NCI-H1417 treated with DMSO at 0.1 percent for 48 hours (cell line): ENCODE data around the gene SLC6A19.

Experiments used
- DNase-seq: peaks from one replicate; lab custom pipeline; 2025; lab: John Stamatoyannopoulos, UW

SLC6A19 gene

GRCh38 chr5:1180841-1181271 lies 20.5 kb upstream of the SLC6A19 start:
- DNase-seq, result no peak

GRCh38 chr5:1181451-1182359 lies 19.7 kb upstream of the SLC6A19 start:
- no peak for DNase-seq

DNA sequence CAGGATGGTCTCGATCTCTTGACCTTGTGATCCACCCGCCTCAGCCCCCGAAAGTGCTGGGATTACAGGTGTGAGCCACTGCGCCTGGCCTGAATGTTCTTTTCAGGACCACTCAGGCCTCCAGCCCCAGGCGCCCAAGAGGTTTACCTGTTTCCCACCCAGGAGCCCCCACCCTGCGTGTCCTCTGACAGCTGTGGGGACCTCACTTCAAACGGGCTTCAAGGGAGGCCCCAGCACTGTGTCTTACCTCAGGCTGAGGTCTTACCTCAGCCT lies 19.1 kb upstream of the SLC6A19 start:
- DNase-seq, result no peak

- DNase-seq, result no peak
Measured at GRCh38 chr5:1182633-1183423, 18.6 kb upstream of the SLC6A19 start.

DNA sequence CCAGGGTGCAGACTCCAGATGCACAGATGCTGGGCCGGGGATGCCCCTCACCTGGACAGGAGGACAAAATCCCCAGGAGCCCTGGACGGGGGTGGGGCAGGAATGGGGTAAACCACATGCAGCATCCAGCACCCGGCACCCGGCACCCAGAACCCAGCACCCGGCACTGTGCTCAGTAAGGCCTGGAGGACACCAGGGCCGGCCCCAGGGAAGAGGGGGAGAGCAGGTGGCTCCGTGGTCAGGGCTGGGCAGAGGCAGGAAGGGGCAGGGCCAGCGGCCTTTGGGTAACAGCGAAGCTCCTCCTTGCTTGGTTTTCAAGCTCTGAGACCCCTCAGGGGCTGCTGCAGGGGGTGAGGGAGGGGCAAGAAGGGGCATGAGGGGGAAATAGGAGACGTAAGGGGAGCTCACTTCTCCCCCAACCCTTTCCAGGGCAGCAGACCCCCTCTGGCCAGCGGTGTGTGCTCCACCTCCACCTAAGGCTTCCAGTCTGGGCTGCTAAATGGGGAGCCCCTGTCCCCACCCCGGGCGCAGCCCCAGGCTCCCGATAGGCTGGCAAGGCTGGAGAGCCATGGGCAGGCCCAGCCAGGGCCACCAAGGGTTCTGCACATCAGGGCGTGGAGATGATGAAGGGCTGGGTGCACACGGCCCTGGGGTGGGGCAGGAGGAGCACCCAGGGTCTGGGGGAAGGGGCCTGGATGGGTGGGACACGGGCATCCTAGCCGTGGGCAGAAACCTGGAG lies 17.8 kb upstream of the SLC6A19 start:
- no peak for DNase-seq

GRCh38 chr5:1184163-1184470 lies 17.3 kb upstream of the SLC6A19 start:
- DNase-seq, result no peak

- DNase-seq, result no peak
Measured at GRCh38 chr5:1184481-1184880, 16.9 kb upstream of the SLC6A19 start.

DNA sequence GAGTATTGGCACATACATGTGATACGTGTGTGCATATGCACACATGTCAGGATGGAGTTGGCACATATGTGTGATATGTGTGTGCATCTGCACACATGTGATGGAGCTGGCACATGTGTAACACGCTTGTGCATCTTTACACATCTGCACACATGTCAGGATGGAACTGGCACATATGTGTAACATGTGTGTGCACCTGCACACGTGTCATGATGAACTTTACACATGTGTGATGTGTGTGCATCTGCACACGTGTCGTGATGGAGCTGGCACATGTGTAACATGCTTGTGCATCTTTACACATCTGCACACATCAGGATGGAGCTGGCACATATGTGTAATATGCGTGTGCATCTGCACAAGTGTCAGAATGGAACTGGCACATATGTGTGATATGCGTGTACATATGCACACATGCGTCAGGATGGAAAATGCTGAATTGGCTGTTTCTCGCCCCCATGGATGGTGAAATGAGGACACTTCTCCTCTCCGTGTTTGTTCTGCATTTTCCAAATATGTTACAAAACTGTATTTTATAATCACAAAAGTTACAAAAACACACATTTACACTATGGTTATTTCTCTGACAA lies 16.3 kb upstream of the SLC6A19 start:
- DNase-seq, result no peak

GRCh38 chr5:1185629-1186350 lies 15.6 kb upstream of the SLC6A19 start:
- no peak for DNase-seq

- no peak for DNase-seq
Measured at GRCh38 chr5:1186351-1187233, 14.8 kb upstream of the SLC6A19 start.

DNA sequence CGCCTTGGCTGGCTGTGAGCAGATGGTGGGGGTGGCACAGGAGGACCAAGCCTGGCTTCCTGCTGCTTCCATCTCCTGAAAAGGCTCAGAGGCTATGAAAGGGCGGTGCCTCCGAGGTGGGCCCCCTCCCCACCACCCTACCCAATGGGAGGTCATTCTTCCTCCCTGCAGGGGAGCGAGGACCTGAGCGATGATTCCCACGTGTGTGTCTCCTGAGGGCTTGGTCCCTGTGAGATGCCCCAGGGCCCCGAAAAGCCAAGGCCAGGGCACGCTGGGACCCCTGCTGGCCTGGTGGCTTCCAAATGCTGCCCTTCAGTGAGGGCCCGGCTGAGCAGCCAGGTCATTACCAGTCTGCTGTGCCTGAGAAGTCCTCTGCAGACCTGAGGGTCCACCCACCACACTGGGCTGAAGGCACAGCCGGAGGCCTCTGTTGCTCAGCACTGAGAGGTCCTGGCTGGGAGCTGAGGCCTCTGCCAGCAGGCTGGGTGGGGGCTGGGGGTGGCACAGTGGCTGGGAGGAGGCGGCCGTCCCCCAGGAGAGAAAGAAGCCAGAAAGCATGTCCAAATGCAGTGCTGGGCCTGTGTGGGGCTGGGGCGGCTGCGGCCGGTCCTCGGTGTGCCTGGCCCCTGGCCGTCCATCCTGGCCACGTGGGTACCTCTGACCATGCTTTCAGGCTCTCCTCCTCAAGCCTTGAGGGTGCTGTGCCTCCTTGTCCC lies 14.0 kb upstream of the SLC6A19 start:
- no peak for DNase-seq

- no peak for DNase-seq
Measured at GRCh38 chr5:1187950-1188334, 13.5 kb upstream of the SLC6A19 start.

DNA sequence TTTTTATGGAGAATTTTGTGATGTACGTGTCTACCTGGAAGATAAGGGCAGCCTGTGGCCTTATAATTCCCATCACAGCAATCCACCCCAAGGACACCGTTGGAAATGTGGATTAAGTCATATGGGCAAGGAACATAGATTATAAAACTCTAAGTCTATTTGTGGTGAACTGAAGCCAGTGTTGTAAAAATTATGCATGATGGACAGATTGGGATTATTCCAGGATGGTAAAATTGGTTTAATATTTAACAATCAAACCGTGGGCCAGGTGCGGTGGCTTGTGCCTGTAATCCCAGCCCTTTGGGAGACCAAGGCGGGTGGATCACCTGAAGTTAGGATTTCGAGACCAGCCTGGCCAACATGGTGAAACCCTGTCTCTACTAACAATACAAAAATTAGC lies 12.9 kb upstream of the SLC6A19 start:
- no peak for DNase-seq

DNA sequence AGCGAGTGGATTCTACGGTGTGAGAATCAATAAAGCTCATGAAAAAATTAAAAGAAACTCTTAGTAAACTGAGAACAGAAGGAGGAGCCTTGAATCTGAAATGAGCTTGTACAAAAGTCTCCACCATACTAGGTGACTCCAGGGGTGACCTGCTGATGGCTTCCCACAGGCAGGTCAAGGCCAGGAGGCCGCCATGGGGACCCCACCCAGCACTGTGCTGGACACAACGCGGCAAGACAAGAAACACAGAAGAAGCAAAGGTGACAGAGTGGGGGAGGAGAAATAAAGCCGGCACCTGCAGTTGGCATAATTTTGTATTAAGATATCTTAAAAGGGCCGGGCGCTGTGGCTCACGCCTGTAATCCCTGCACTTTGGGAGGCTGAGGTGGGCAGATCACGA lies 12.1 kb upstream of the SLC6A19 start:
- no peak for DNase-seq

DNA sequence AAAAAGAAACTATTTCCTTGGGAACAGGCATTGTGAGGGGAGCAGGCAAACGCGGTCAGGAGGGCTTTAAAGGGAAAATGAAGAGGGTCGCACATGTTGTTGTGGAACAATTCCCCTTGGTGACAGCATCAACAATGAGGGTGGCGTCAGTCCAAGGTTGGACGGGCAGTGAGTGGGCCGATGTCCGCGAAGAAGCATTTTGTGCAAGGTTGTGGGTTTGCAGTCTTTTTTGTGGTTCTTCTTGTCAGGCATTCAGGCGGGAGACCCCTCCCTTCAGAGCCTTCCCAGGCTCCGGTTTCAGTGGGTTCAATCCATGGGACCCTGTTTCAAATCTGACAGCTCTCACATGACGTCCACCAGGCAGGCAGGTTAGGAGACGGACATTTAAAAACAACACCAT lies 11.1 kb upstream of the SLC6A19 start:
- no peak for DNase-seq

- no peak for DNase-seq
Measured at GRCh38 chr5:1190837-1191239, 10.6 kb upstream of the SLC6A19 start.

DNA sequence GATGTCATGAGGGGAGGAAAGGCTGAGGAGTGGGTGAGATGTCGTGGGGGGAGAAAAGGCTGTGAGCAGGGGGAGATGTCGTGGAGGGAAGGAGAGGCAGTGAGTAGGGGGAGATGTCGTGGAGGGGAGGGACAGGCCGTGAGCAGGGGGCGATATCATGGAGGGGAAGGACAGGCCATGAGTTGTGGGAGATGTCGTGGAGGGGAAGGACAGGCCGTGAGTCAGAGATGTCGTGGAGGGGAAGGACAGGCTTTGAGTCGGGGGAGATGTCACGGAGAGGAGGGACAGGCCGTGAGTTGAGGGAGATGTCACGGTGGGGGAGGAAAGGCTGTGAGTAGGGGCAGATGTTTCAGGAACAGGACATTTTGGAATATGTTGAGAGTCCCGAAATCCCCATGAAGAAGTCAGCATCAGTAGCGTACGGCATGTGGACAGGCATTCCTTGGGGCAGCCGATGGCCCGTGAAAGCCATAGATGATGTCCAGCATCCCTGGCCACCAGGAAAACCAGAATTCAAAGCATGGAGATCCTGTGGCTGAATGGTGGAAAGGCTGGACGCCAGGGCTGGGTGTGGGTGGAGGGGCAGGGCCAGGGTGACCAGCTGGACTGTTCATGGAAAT lies 8.3 kb upstream of the SLC6A19 start:
- DNase-seq, result no peak

GRCh38 chr5:1193591-1193985 lies 7.8 kb upstream of the SLC6A19 start:
- DNase-seq, result no peak

DNA sequence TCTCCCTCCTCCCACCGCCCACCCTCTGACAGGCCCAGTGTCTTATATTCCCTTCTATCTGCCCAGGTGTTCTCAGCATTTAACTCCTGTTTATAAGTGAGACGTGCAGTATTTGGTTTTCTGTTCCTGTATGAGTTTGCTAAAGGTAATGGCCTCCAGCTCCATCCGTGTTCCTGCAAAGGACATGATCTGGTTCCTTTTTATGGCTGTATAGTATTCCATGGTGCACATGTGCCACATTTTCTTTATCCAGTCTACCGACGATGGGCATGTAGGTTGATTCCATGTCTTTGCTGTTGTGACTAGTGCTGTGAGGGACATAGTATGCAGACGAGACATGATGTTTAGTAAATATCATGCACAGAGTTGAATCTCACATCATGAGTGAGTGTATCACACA lies 7.0 kb upstream of the SLC6A19 start:
- no peak for DNase-seq

GRCh38 chr5:1195439-1195838 lies 6.0 kb upstream of the SLC6A19 start:
- DNase-seq, result no peak
